Duodenal mucosa (tissue), 2 donors: Measurements from ENCODE around the gene PTPRN2.
A peak's percentile ranks its signal among the peaks of the same experiment; 100 is the strongest.

ENCODE experiments used
- H3K27ac ChIP-seq: one replicate; pipeline ENCODE4 v1.7.0; 2013; ENCODE audit warnings: low read depth, low read length
- H3K27me3 ChIP-seq, 2 donors: one replicate each; pipeline ENCODE4 v1.7.0; 2013; ENCODE audit warnings: low read length in 2 of 2, control low read depth in 1 of 2; ENCODE audit not compliant: insufficient read depth in 2 of 2, control insufficient read depth in 1 of 2
- H3K36me3 ChIP-seq, 2 donors: one replicate each; pipeline ENCODE4 v1.7.0; 2013; ENCODE audit warnings: low read length in 2 of 2, control low read depth in 1 of 2; ENCODE audit not compliant: insufficient read depth in 2 of 2, control insufficient read depth in 1 of 2
- H3K4me1 ChIP-seq, 2 donors: one replicate each; pipeline ENCODE4 v1.7.0; 2013; ENCODE audit warnings: low read length in 2 of 2, control low read depth in 1 of 2; ENCODE audit not compliant: insufficient read depth in 2 of 2, control insufficient read depth in 1 of 2
- H3K4me3 ChIP-seq, 2 donors: one replicate each; pipeline ENCODE4 v1.7.0; 2013; ENCODE audit warnings: low read length in 2 of 2, low read depth in 1 of 2
- H3K9ac ChIP-seq, 2 donors: one replicate each; pipeline ENCODE4 v1.7.0; 2013; ENCODE audit warnings: low read length in 2 of 2, low read depth in 1 of 2
- H3K9me3 ChIP-seq, 2 donors: one replicate each; pipeline ENCODE4 v1.7.0; 2013; ENCODE audit warnings: low read length in 2 of 2, control low read depth in 1 of 2; ENCODE audit not compliant: control insufficient read depth in 1 of 2

The PTPRN2 gene

DNA sequence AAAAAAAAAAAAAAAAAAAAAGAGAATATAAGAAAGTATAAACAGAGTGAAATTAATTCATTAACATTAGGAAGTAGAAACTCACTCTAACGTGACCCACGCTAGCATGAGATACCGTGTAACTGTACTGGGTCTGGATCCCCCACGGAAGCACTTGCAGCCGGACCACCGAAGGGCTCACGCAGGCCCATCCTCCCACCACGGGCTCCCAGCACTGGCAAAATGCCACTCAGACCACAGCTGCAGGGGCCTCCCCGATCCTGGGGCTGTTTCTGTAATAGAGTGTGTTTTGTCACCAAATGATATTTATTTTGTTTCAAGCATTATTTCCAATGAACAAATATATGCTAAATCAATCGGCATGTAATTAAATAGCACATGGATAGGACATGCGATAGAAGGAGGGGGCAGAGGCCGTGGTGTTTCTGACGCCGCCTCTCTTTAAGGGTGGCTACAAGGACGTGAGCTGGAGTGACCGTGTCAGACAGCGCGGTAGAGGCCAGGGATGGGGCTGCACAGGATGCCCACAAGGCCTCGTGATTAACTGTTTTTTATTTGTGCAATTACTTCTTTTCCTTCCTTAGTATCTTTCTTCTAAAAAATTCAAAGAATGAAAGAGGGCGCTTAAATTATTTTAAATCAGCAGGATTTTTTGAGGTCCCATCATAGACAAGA is 568.5 kb downstream of the PTPRN2 start:
- Histone ChIP-seq H3K9ac (no peak overlapping the region), H3K9me3 (no peaks in the 10 kb centered on the region), H3K27ac (no peak overlapping the region), H3K4me3 (no peak overlapping the region), H3K27me3 (peaks cover 0 to 2% of the 10 kb centered on the region in 2 donors), H3K4me1 (peaks cover 14 to 18% of the 10 kb centered on the region in 2 donors), H3K36me3 (no peaks in the 10 kb centered on the region)

DNA sequence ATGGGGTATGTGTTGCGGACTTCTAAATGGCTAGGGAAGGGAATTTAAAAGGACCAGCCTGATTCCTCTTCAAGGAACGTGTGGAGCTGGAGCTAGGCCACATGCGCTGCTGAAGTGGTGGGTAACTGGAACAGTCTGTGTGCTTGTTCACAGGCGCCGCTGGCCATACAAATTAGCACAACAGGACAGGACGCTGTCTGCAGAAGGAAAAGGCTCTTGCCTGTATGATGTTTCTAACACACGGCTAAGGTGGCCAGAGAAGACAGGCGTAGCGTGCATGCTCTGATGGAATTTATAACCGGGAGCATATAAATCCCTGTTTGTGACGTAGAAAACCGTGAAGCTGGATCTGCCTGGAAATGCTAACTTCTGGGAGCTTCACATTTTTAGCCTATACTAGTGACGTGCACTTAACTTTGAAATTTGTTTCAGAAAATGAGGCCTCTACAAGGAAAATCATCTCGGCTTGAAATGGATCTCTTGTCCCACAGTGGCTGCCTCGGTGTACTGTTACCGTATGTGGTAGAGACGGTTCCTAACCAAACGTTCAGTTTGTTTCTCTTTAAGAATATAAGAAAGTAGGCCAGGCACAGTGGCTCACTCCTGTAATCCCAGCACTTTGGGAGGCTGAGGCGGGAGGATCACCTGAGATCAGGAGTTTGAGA is 569.4 kb downstream of the PTPRN2 start:
- H3K4me3 ChIP-seq, result no peak overlapping the region
- H3K4me1 ChIP-seq, result peaks cover 14 to 18% of the 10 kb centered on the region in 2 donors
- H3K36me3 ChIP-seq, result no peaks in the 10 kb centered on the region
- H3K27me3 ChIP-seq, result peaks cover 0 to 3% of the 10 kb centered on the region in 2 donors
- H3K9ac ChIP-seq, result no peak overlapping the region
- no peak overlapping the region for H3K27ac ChIP-seq
- no peaks in the 10 kb centered on the region for H3K9me3 ChIP-seq

DNA sequence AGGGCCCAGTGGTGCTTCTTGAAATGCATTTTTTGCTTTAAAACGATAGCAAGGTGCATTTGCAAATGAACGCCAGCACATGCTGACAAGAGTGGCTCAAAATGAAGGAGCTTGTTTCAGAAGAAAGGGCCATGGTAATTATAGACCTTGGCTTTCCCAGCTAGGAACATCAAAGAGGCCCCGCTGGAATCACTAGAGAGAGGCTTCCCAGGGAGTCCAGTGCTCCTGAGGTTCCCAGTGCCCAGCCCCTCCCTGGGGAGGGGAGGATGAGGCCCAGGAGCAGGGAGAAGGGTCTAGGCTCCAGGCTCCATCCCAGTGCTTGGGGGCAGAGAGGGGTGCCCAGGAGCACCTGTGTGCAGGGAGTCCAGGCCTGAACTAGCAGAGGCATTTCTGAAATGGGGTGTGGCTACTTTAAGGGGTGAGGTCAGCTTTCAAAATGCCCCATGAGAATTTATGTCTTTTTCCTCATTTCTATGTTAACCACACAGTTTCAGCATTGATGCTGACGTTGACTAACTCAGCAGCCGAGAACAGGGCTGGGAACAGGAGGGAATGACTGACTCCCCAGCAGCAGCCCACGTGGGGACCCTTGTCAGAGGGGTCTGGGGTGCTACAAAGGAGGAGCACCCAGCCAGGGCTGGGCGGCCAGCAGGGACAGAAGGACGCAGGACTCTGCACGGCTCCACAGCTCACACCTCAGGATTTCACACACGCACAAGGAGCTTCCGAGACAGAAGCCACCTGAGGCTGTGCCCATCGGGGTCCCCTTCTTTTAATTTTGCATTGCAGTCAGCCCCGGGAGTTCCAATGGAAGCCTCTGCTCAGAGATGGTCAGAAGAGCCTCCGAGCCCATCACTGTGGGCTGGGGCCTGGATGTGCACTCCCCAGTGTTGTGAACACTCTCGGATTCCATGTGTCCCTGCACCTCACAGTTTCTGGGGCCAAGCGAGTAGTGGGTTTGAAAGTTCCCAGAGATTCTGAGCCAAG is 570.2 kb downstream of the PTPRN2 start:
- no peak overlapping the region for H3K9ac ChIP-seq
- H3K27me3 ChIP-seq, result peaks cover 0 to 3% of the 10 kb centered on the region in 2 donors
- H3K27ac ChIP-seq, result no peak overlapping the region
- no peaks in the 10 kb centered on the region for H3K36me3 ChIP-seq
- H3K4me3 ChIP-seq, result no peak overlapping the region
- H3K4me1 ChIP-seq, result peaks cover 14 to 18% of the 10 kb centered on the region in 2 donors
- H3K9me3 ChIP-seq, result no peaks in the 10 kb centered on the region

DNA sequence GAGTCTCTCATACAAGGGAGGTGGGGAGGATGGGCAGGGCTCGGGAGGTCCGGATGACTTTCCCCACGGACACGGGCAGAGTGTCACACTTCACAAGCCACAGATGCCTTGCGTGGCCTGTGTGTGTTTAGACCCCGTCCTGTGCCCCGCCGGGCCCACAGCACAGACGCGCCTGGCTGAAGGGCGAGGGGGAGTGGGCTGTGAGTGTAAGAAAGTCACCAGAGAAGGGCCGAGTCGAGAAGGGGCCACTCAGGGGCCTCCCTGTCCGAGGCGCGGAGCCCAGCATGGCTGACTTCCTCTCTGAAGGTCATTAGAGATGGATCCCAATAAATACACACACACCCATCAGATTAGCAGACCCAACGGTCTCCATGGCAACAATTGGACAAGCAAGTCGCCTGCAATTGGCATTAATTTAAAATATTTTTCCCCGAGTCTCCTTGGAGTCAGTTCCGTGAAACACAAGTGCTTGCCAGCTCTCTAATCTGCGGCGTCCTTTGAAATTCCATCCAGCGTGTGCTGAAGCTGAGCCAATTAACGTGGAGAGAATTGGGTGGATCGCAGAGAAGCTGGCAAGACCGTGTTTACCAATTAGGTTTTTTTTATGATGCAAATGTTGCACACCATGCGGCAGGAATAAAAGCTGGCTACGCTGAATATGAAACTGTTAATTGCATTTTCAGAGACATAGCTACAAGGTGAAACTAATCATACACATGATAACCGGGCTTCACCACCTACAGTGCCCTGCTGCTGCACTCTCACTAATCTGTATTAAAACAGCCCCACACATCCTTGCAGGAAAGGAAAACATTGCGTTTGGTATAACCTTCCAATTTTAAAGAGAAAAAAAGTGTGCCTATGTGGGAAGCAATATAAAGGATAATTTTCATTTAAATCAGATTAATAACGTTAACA is 571.2 kb downstream of the PTPRN2 start:
- Histone ChIP-seq H3K36me3 (no peaks in the 10 kb centered on the region), H3K4me3 (peak overlapping the region; percentile 60 to 62), H3K4me1 (peaks cover 14 to 18% of the 10 kb centered on the region in 2 donors), H3K27ac (no peak overlapping the region), H3K9me3 (no peaks in the 10 kb centered on the region), H3K27me3 (peaks cover 0 to 3% of the 10 kb centered on the region in 2 donors), H3K9ac (peak overlapping the region in 1 of 2 donors; percentile 17)

DNA sequence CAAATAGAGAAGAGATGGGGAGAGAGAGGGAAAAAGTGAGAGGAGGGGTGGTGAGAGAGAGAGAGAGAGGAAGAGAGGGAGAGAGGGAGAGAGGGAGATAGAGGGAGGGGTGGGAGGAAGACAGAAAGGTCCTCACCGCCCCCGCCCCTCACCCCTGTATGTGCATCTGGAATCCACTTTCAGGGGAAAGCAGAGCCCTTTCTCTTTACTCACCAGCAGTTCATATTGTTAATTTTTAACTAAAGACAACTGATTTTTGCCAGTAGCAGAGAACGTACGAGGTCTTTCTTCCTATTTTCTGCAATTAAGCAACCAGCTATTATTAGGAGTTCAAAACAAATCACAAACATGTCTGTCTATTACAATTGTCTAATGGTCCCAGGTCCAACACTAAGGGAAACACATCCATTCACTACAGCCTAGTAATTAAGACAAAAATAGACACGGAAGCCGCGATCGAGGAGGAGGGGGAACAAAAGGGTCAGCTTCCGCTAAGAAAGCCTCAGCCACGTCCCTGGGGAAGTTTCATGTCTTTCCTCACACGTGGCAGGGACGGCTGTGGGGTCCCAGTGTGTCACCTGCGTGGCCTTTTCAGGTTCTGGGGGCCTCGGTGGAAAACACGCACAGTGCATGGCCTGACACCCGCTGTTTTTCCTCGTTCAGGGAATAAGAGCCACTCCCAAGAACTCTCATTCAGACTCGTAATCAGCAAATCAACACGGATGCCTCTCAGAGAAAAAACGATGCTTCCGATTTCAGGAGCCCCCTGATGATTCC is 572.0 kb downstream of the PTPRN2 start:
- no peak overlapping the region for H3K27ac ChIP-seq
- peak overlapping the region in 1 of 2 donors; percentile 17 for H3K9ac ChIP-seq
- no peaks in the 10 kb centered on the region for H3K9me3 ChIP-seq
- H3K27me3 ChIP-seq, result peaks cover 0 to 3% of the 10 kb centered on the region in 2 donors
- peaks cover 14 to 18% of the 10 kb centered on the region in 2 donors for H3K4me1 ChIP-seq
- no peaks in the 10 kb centered on the region for H3K36me3 ChIP-seq
- peak overlapping the region; percentile 60 to 62 for H3K4me3 ChIP-seq

DNA sequence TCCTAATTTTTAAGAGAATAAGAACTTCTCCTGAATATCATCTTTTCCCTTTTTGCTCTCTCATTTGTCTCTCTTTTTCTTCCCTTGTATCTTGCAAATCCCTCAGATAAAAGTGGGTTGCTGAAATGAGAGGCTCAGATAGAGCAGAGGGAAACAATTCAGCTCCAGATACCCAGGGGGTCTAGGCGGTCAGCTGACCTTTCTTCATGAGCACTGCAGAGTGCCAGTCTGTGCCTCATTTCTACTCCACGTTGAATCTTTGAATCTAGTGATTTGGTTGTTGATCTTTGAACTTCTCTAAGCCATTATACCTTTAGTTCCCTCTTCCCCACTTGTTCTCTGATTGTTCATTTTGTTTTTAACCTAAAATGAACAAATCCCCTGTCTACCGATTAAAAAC is 572.6 kb downstream of the PTPRN2 start:
- no peak overlapping the region for H3K27ac ChIP-seq
- H3K27me3 ChIP-seq, result peaks cover 0 to 3% of the 10 kb centered on the region in 2 donors
- no peaks in the 10 kb centered on the region for H3K36me3 ChIP-seq
- H3K9ac ChIP-seq, result no peak overlapping the region
- H3K9me3 ChIP-seq, result no peaks in the 10 kb centered on the region
- no peak overlapping the region for H3K4me3 ChIP-seq
- peaks cover 14 to 18% of the 10 kb centered on the region in 2 donors for H3K4me1 ChIP-seq

DNA sequence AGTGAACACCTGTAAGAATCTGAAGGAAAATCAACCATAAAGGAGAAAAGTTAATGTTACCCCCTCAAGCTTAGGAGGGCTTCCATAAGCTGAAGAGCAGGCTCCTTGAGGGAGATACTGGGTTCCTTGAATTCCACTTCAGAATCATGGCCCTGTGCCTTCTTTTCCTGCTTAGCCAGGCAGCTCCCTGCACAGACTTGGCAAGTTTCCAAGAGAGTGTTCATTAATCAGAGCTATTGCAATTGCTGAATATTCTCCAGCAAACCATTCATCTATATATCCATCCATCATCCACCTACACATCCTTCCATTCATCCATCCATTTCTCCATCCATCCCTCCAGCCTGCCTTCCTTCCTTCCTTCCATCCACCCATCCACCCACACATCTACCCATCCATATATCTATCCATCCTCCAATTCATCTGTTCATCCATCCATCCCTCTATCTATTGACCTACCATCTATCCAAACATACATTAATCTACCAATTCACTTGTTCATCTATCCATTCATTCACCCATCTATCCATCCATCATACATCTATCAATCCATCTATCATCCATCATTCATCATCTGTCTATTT is 574.4 kb downstream of the PTPRN2 start:
- Histone ChIP-seq H3K27ac (no peak overlapping the region), H3K36me3 (no peaks in the 10 kb centered on the region), H3K9ac (no peak overlapping the region), H3K27me3 (peaks cover 0 to 3% of the 10 kb centered on the region in 2 donors), H3K4me3 (no peak overlapping the region), H3K4me1 (peaks cover 14 to 18% of the 10 kb centered on the region in 2 donors), H3K9me3 (no peaks in the 10 kb centered on the region)

DNA sequence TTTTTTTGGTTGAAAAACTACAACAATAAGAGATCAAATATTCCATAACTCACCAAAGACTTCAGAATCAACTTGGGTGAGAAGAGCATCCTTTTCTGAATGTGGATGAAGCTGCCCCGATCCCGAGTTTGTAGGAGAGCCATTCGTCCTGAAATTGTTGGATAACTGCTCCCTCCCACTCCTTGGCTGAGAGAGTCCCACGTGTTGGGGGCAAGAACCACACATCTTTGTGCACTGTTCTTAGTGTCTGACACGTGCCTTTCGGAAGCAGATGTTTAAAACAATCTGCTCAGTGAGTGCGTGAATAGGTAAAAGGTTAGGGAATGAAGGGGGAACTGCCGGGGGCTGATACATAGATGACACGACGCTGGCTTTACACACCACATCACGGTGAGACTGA is 575.7 kb downstream of the PTPRN2 start:
- Histone ChIP-seq H3K27me3 (peaks cover 0 to 3% of the 10 kb centered on the region in 2 donors), H3K27ac (no peak overlapping the region), H3K4me3 (no peak overlapping the region), H3K4me1 (peaks cover 13 to 15% of the 10 kb centered on the region in 2 donors), H3K9ac (no peak overlapping the region), H3K9me3 (no peaks in the 10 kb centered on the region), H3K36me3 (no peaks in the 10 kb centered on the region)
